Muscle of leg (tissue), 16 donors: Measurements from ENCODE around the gene RNF4. TPM values are rescaled to one million over a fixed set of nuclear protein-coding genes. Genes with fewer than 3 reads are reported as not detected.

Experiments used
- DNase-seq: peaks from one replicate; pipeline ENCODE4 v3.0.0; 2013
- H3K27ac ChIP-seq: one replicate; pipeline ENCODE4 v1.5.1; 2013; ENCODE audit warnings: mild to moderate bottlenecking, low read length, control low read depth
- H3K27me3 ChIP-seq: one replicate; pipeline ENCODE4 v1.6.1; 2013; ENCODE audit warnings: low read length; ENCODE audit not compliant: control insufficient read depth, insufficient read depth
- H3K36me3 ChIP-seq: one replicate; pipeline ENCODE4 v1.6.1; 2013; ENCODE audit warnings: low read length; ENCODE audit not compliant: control insufficient read depth, insufficient read depth
- H3K4me1 ChIP-seq: one replicate; pipeline ENCODE4 v1.6.1; 2013; ENCODE audit warnings: low read length; ENCODE audit not compliant: control insufficient read depth, insufficient read depth
- H3K4me3 ChIP-seq: one replicate; pipeline ENCODE4 v1.5.1; 2013; ENCODE audit warnings: low read length, control low read depth
- H3K9me3 ChIP-seq: replicated peaks from 2 replicates; pipeline ENCODE4 v1.6.1; 2013; ENCODE audit warnings: low read depth, low read length; ENCODE audit not compliant: control insufficient read depth
- WGBS: methylation state at CpG from one replicate; pipeline ENCODE4 v1.1.5; 2013; ENCODE audit warnings: missing lambda C conversion rate; ENCODE audit not compliant: insufficient coverage; 5-methylcytosine and 5-hydroxymethylcytosine counted together
- long read RNA-seq, 11 donors: transcript quantifications; one replicate each; lab custom pipeline, GENCODE V29; 2026
- polyA plus RNA-seq, 8 donors: library from polyadenylated mRNA; unstranded; fragments of 120-200 nt; gene quantifications; one replicate each; pipeline versions ENCODE4 v1.2.1 to v1.2.3, GENCODE V29; 2013; ENCODE audit warnings: inconsistent platforms in 1 of 8, low replicate concordance in 1 of 8; ENCODE audit not compliant: insufficient read length in 8 of 8, insufficient read depth in 1 of 8
- total RNA-seq: library from RNA; stranded (reverse); fragments of 120-200 nt; gene quantifications from one replicate; pipeline ENCODE4 v1.2.4, GENCODE V29; 2013

The RNF4 gene, protein sequence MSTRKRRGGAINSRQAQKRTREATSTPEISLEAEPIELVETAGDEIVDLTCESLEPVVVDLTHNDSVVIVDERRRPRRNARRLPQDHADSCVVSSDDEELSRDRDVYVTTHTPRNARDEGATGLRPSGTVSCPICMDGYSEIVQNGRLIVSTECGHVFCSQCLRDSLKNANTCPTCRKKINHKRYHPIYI
- total RNA-seq: 32.1 TPM
- polyA plus RNA-seq: 10 to 100 TPM; 35.3 to 54.7 (median 43.4) TPM
- long read RNA-seq, donor 1, partial matches to known transcripts: 0 of 9 reads
- long read RNA-seq, donor 1, other reads (novel, unspliced or antisense): 8 of 9 reads
- long read RNA-seq, donor 2: 0 reads
- long read RNA-seq, donor 3, partial matches to known transcripts: 0 of 17 reads
- long read RNA-seq, donor 3, other reads (novel, unspliced or antisense): 17 of 17 reads
- long read RNA-seq, donor 4, partial matches to known transcripts: 0 of 14 reads
- long read RNA-seq, donor 4, other reads (novel, unspliced or antisense): 14 of 14 reads
- long read RNA-seq, donor 5, partial matches to known transcripts: 5 of 41 reads
- long read RNA-seq, donor 5, other reads (novel, unspliced or antisense): 36 of 41 reads
- long read RNA-seq, donor 6, partial matches to known transcripts: 14 of 31 reads
- long read RNA-seq, donor 6, other reads (novel, unspliced or antisense): 16 of 31 reads
- long read RNA-seq, donor 7, partial matches to known transcripts: 5 of 20 reads
- long read RNA-seq, donor 7, other reads (novel, unspliced or antisense): 15 of 20 reads
- long read RNA-seq, donor 8, partial matches to known transcripts: 0 of 12 reads
- long read RNA-seq, donor 8, other reads (novel, unspliced or antisense): 12 of 12 reads
- long read RNA-seq, donor 9, partial matches to known transcripts: 0 of 6 reads
- long read RNA-seq, donor 9, other reads (novel, unspliced or antisense): 5 of 6 reads
- long read RNA-seq, donor 10, partial matches to known transcripts: 0 of 15 reads
- long read RNA-seq, donor 10, other reads (novel, unspliced or antisense): 14 of 15 reads
- long read RNA-seq, donor 11, partial matches to known transcripts: 7 of 12 reads
- long read RNA-seq, donor 11, other reads (novel, unspliced or antisense): 5 of 12 reads

DNA sequence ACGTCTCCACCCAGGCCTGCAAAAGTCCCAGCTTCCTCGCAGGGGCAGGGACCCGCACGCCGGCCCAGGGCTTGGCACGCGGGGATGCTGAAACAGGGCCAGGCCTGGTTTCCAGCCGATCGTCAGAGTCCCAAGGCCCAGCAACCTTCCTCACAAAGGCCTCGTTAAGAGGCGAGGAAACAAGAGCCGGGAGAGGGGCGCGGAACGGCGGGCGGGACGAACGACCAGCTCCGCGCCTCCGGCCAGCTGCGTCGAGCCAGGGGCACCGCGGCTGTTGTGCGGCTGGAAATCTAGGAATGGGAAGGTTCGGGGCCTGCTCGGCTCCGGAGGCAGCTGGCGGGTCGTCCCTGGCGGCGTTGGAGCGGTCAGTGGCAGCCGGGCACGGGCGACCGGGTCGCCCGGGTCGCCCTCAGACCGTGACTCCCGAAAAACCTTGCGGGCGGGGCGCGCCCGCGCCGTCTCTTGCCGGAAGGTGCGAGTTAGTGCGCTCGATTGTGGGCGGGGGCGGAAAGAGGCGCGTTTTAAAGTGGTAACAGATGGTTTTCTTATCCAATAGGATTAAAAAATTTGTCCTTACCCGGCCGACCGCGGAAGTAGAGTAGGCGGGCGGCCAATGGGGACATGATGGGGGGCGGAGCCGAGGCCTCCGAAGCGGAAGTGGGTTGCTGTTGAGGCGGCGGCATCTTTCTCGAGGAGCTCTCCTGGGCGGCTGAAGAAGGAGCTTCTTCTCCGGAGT, at the start of gene RNF4:
TSS of gene RNF4 (plus strand) at position 651 of the 736 bp plus-strand sequence. CDS start 21,388 bp downstream, outside the sequence.
- under 1% methylated on average over 65 of the region's 74 CpGs for WGBS

DNA sequence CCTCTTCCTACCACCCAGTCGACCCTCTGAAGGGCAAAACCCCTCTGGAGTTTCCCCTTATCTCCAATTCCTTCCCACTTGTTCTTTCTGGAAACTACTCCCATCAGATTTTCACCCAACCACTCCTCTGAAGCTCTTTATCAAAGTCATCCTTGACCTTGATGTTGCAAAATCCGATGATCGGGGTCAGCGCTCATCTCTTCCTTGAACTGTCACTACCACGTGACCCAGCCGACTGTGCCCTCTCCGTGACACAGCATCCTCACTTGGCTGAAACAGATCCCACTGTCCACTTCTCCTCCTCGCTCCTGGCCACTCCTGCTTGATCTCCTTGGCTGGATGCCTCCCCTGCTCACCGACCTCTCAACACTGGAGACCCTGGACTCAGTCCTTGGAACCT, 49.1 kb upstream of the RNF4 start:
- no peaks in the 10 kb centered on the region for H3K9me3 ChIP-seq
- no peak for DNase-seq
- 57% methylated on average over 9 of the region's 9 CpGs for WGBS
- H3K36me3 ChIP-seq: no peaks in the 10 kb centered on the region
- peaks cover 74% of the 10 kb centered on the region for H3K27me3 ChIP-seq
- no peak overlapping the region for H3K27ac ChIP-seq
- no peak overlapping the region for H3K4me3 ChIP-seq
- peaks cover 31% of the 10 kb centered on the region for H3K4me1 ChIP-seq

More for the DNA sequence above, at the start of gene RNF4:
- Histone ChIP-seq H3K9me3 (no peaks in the 10 kb centered on the region), H3K27ac (peak within 1 kb of the TSS; percentile 93), H3K4me3 (peak within 1 kb of the TSS; percentile 95), H3K4me1 (peaks cover 12% of the 10 kb centered on the region), H3K27me3 (no peaks in the 10 kb centered on the region), H3K36me3 (peaks cover 13% of the 10 kb centered on the region)
- peak; percentile 99 for DNase-seq

DNA sequence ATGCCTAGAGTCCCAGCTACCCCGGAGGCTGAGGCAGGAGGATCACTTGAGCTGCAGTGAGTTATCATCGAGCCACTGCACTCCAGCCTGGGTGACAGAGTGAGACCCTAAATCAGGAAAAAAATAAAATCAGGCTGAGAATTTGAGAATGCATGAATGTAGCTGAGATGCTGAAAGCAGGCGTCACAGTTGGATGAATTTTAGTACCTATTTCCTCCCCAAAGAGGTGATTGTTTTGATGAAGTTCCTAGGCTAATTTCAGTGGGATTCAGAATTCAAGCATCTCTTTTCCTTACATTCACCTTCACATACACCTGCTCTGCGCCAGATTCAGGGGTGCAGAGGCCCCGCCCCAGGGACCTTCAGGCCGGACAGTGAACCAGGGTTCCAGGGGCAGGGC, 47.0 kb upstream of the RNF4 start:
- DNase-seq: no peak
- 70% methylated on average over 5 of the region's 6 CpGs for WGBS
- Histone ChIP-seq H3K36me3 (no peaks in the 10 kb centered on the region), H3K27me3 (peaks cover 55% of the 10 kb centered on the region), H3K4me3 (no peak overlapping the region), H3K27ac (no peak overlapping the region), H3K9me3 (no peaks in the 10 kb centered on the region), H3K4me1 (peaks cover 20% of the 10 kb centered on the region)

DNA sequence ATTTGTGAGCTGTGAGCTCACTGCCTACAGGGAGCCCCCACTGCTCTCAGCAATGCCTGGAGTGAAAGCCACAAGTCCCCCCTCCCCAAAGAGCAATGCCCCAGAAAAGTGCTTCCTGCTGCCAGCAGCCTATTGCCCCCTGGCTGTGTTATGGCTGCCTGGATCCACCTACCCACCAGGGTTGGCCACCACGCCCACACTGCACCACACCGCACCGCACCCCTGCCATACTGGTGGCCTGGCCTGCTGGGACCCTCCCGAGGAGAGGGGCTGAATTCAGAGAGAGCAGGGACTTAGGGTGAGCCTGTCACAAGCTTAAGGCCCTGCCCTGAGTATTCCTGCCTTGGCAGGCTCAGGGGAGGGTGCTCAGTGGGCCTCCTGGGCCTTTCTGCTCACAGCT, 45.8 kb upstream of the RNF4 start:
- Histone ChIP-seq H3K36me3 (no peaks in the 10 kb centered on the region), H3K9me3 (no peaks in the 10 kb centered on the region), H3K27ac (no peak overlapping the region), H3K4me1 (peaks cover 14% of the 10 kb centered on the region), H3K4me3 (no peak overlapping the region), H3K27me3 (peaks cover 44% of the 10 kb centered on the region)
- 44% methylated on average over 2 of the region's 4 CpGs for WGBS
- no peak for DNase-seq

DNA sequence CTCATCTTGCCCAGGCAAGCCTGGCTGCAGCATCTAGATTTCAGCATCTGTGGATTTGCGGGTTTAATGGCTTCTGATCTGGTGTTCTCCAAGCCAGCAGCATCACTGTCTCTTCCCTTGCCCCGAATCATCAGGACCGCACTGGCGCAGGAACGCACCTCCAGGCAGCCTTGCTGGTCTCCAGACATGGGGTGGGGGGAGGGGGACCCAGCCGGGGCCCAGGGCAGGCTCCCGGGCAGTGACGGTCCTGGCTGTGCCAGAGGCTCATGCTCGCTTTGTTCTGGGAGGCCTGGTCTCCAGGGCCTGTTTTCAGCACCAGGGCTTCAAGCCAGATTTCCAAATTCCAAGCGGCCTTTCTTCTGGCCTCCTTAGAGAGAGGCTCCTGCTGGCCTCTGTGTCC, 45.2 kb upstream of the RNF4 start:
- peaks cover 45% of the 10 kb centered on the region for H3K27me3 ChIP-seq
- no peaks in the 10 kb centered on the region for H3K36me3 ChIP-seq
- H3K4me1 ChIP-seq: peaks cover 14% of the 10 kb centered on the region
- WGBS: 50% methylated on average over 5 of the region's 10 CpGs
- H3K9me3 ChIP-seq: no peaks in the 10 kb centered on the region
- no peak overlapping the region for H3K27ac ChIP-seq
- no peak for DNase-seq
- H3K4me3 ChIP-seq: no peak overlapping the region

DNA sequence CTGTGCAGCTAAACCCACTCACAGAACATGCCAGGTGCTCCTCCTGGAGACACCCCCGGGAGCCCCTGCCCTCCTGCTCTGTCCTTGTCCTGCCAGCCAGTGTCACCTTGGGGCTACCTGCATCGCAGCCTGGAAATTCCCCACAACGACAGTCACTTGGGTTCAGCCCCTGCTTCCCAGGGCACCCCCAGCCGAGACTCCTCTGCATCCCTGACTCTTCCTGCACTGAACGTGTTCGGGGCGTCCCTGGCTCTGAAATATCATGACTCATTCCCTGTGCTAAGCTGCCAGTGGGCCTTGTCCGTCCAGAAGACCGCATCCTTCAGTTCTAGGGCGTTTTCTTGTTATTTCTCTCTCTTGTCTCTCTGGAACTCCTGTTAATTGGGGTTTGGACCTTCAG, 44.3 kb upstream of the RNF4 start:
- no peaks in the 10 kb centered on the region for H3K36me3 ChIP-seq
- 47% methylated on average over 10 of the region's 10 CpGs for WGBS
- H3K9me3 ChIP-seq: no peaks in the 10 kb centered on the region
- DNase-seq: no peak
- H3K4me1 ChIP-seq: peaks cover 5% of the 10 kb centered on the region
- peaks cover 37% of the 10 kb centered on the region for H3K27me3 ChIP-seq
- no peak overlapping the region for H3K4me3 ChIP-seq
- H3K27ac ChIP-seq: no peak overlapping the region

DNA sequence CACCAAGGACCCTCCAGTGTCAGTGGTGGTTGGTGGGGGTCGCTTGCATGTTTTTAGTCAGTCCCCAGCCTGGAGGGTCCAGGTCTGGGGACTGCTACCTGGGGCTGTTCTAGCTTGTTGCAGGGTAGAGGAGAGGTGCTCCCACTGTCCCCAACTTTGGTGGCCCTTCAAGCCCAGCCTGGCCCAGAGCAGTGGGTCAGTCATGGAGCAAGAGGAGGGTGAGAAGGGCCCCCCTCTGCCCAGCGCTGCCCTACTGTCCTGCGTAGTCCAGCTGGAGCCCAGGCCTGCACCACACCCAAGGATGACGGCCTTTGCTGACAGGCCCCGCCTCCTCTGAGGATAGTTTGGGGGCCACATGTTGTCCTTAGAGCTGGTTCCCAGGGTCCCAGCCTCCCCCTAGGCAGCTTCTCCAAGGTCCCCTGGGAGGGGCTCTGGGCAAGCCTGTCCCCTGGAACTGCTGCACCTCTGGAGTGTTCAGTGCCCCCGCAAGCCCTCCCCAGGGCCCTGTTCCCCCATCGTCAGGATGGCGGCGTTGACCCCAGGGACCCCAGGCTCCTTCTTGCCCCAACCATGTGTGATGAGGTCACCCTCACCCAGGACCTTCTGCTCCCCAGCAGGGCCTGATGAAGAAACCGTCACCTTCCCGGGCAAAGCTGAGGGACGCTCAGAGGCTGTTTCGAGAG, 43.4 kb upstream of the RNF4 start:
- DNase-seq: no peak
- 83% methylated on average over 11 of the region's 13 CpGs for WGBS
- H3K9me3 ChIP-seq: no peaks in the 10 kb centered on the region
- H3K4me1 ChIP-seq: peaks cover 2% of the 10 kb centered on the region
- H3K27ac ChIP-seq: no peak overlapping the region
- H3K27me3 ChIP-seq: peaks cover 28% of the 10 kb centered on the region
- H3K36me3 ChIP-seq: no peaks in the 10 kb centered on the region
- H3K4me3 ChIP-seq: no peak overlapping the region

DNA sequence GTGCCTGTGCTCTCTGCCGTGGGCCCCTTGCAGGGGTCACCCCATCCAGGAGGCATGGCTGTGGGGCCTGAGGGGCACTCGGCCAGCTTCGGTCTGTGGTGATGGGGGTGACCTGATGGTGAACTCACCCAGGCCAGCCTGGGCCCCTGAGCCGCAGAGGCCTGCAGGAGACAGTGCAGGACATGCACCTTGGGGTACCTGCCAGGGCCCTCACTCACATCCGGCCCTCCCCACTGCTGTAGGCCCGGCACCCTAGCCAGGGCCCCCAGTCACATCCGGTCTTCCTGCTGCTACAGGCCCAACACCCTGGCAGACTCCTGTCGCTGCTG, 42.9 kb upstream of the RNF4 start:
- H3K27me3 ChIP-seq: peaks cover 23% of the 10 kb centered on the region

DNA sequence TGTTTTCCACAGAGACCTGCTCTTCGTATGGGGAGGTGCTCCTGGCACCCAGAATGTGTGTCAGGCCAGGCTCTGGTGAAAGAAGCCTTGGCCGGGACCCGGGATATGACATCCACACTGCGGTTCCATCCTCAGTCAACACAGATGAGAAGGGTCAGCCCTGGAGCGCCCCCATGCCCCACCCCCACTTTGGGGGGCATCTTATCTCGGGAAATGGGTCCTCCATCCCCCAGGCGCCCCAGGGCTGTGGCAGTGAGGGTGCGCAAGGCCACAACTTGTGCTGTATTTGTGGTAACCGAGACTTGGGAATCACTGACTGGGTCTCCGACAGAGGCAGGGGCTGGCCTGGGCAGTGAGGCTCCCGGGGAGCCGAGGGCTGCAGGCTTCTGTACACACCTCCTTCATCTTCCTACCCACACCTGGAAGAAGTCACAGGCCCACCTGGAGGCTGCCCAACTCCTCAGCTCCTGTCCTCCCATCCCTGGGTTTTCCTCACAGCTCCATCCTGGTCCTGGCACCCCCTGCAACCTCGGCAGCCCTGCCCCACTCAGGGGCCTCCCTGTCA, 42.1 kb upstream of the RNF4 start:
- no peak overlapping the region for H3K27ac ChIP-seq

More for the DNA sequence above, 42.9 kb upstream of the RNF4 start:
- H3K9me3 ChIP-seq: no peaks in the 10 kb centered on the region
- peaks cover 2% of the 10 kb centered on the region for H3K4me1 ChIP-seq
- no peaks in the 10 kb centered on the region for H3K36me3 ChIP-seq
- no peak overlapping the region for H3K27ac ChIP-seq
- DNase-seq: no peak
- 72% methylated on average over 4 of the region's 8 CpGs for WGBS
- H3K4me3 ChIP-seq: no peak overlapping the region

More for the DNA sequence above, 42.1 kb upstream of the RNF4 start:
- no peaks in the 10 kb centered on the region for H3K36me3 ChIP-seq
- H3K9me3 ChIP-seq: no peaks in the 10 kb centered on the region
- DNase-seq: no peak
- H3K4me1 ChIP-seq: peaks cover 2% of the 10 kb centered on the region
- H3K27me3 ChIP-seq: peaks cover 16% of the 10 kb centered on the region
- WGBS: 68% methylated on average over 5 of the region's 13 CpGs
- H3K4me3 ChIP-seq: no peak overlapping the region
